Measurements from ENCODE around the gene LRRC4C. TPM values are rescaled to one million over a fixed set of nuclear protein-coding genes. Genes with fewer than 3 reads are reported as not detected.

Gene LRRC4C
- total RNA-seq, 1 experiment from 2014 or later, result not detected

GRCh38 chr11:40095446-40095845 is 1364.0 kb downstream of the LRRC4C start:
- H3K27ac Mint-ChIP-seq (ENCODE audit: low read depth, unreplicated experiment), result no peak overlapping the region
- DNase-seq (ENCODE audit: unreplicated experiment), result no peak
- H3K36me3 Mint-ChIP-seq (ENCODE audit: insufficient read depth, unreplicated experiment), result no peaks in the 10 kb centered on the region
- no peaks in the 10 kb centered on the region for H3K27me3 Mint-ChIP-seq (ENCODE audit: insufficient read depth, unreplicated experiment)
- no peaks in the 10 kb centered on the region for H3K4me1 Mint-ChIP-seq (ENCODE audit: insufficient read depth, unreplicated experiment)
- CTCF ChIA-PET, result no interaction called here
- H3K9me3 Mint-ChIP-seq (ENCODE audit: unreplicated experiment), result no peaks in the 10 kb centered on the region
- no peak for TF ChIP-seq CTCF (IDR thresholded peaks at IDR 0.05; ENCODE audit: unreplicated experiment)
- no TSS peak for BruUV-seq (replicated peaks)
- no peak overlapping the region for H3K4me3 Mint-ChIP-seq (ENCODE audit: unreplicated experiment)
- POLR2A ChIA-PET, result no interaction called here
- intact Hi-C loops (cut with micrococcal nuclease), result no loop called here

GRCh38 chr11:40094954-40095353 is 1364.5 kb downstream of the LRRC4C start:
- Mint-ChIP-seq H3K9me3 (ENCODE audit: unreplicated experiment) (no peaks in the 10 kb centered on the region), H3K4me3 (ENCODE audit: unreplicated experiment) (no peak overlapping the region), H3K36me3 (ENCODE audit: insufficient read depth, unreplicated experiment) (no peaks in the 10 kb centered on the region), H3K27ac (ENCODE audit: low read depth, unreplicated experiment) (no peak overlapping the region), H3K4me1 (ENCODE audit: insufficient read depth, unreplicated experiment) (no peaks in the 10 kb centered on the region), H3K27me3 (ENCODE audit: insufficient read depth, unreplicated experiment) (no peaks in the 10 kb centered on the region)
- intact Hi-C loops (cut with micrococcal nuclease), result no loop called here
- no peak for DNase-seq (ENCODE audit: unreplicated experiment)
- ChIA-PET CTCF (no interaction called here), POLR2A (no interaction called here)
- no peak for TF ChIP-seq CTCF (IDR thresholded peaks at IDR 0.05; ENCODE audit: unreplicated experiment)
- no TSS peak for BruUV-seq (replicated peaks)

- Mint-ChIP-seq H3K4me3 (ENCODE audit: unreplicated experiment) (no peak overlapping the region), H3K9me3 (ENCODE audit: unreplicated experiment) (no peaks in the 10 kb centered on the region), H3K27ac (ENCODE audit: low read depth, unreplicated experiment) (no peak overlapping the region), H3K27me3 (ENCODE audit: insufficient read depth, unreplicated experiment) (no peaks in the 10 kb centered on the region), H3K4me1 (ENCODE audit: insufficient read depth, unreplicated experiment) (peaks cover 6% of the 10 kb centered on the region), H3K36me3 (ENCODE audit: insufficient read depth, unreplicated experiment) (no peaks in the 10 kb centered on the region)
- ChIA-PET CTCF (no interaction called here), POLR2A (no interaction called here)
- DNase-seq (ENCODE audit: unreplicated experiment), result no peak
- BruUV-seq (replicated peaks), result no TSS peak
- intact Hi-C loops (cut with micrococcal nuclease), result no loop called here
- no peak for TF ChIP-seq CTCF (IDR thresholded peaks at IDR 0.05; ENCODE audit: unreplicated experiment)
Observed at GRCh38 chr11:40080434-40080833, 1379.0 kb downstream of the LRRC4C start.

Measured in MCF 10A (cell line).